Measurements from ENCODE around the gene UHRF1. TPM values are rescaled to one million over a fixed set of nuclear protein-coding genes. Genes with fewer than 3 reads are reported as not detected.

UHRF1 gene
- total RNA-seq, 1 experiment from 2014 or later: 109 TPM

DNA sequence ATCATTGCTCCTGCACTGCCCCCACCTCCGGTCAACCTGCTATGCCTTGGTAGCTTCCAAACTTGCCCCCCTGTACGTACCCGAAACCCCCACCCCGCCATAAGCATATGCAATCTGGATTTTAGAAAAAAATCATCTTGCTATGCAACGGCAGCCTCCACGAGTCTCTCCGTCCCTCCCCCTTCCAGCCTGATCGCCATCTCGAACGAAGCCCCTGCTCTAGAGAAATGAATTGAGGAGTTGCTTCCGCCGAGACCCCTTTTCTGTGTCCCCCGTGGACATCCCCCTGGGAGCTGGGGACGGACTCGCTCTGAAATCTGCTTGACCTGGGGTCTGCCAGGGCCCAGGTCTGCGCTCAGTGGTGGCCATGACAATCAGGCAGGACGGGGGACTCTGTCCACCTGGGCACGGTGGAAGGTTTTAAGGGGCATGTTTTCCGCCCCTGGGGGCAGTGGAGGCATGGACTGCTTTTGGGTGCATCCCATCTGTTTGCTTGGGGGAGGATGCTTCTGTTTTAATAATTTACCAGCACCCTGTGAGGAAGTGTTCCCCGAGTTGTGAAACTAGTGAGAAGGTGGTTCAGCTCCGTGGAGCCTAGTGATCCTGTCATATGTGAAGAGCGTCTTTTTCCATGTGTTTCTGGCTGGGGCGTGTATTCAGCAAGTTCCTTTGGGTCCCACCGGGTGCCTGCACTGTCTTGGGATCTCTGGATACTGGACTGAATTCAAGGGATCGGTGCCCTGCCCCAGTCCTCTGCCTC lies 60.7 kb downstream of the UHRF1 start (continued):
- TF ChIP-seq, protein P1, sequence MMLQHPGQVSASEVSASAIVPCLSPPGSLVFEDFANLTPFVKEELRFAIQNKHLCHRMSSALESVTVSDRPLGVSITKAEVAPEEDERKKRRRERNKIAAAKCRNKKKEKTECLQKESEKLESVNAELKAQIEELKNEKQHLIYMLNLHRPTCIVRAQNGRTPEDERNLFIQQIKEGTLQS (IDR thresholded peaks at IDR 0.05): no peak

DNA sequence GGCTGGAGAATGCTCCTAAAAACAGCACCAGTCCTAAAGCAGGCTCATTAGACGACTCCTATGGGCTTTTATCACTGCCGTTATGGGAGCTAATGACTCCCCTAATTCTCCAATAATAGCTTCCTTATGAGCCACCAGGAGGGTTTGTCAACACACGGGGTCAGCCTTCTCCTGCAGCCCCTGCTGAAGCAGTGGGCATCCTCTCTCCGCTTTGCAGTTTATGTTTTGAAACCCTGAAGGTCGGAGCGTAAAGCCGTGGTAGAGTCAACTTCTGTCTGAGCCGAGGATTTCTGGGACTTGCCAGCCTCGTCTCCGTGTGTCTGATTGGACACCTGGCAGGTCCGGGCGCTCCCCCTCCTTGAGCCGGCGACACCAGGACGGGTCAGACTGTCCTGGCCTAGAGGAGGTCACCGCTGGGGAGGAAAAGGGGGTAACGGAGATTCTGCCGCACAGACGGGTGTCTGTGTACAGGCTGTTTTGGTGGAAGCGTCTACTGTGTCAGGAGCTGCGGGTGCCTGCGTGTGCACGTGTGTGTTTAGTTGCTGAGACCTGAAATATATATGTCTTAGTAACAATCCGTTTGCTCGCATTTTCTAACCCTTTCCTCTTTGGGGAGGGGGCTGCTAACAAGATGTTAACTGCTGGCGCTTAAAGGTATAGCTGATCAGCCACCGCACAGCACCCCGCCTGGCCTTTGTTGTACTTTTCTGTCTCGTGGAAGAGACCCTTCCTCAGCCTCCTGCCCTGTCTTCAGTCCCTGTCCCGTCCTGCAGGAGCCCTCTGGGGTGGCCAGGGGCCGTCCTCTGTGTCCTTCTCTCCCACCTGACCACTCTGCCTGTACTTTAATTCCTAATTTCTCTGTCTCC lies 61.5 kb downstream of the UHRF1 start:
- Histone ChIP-seq H3K9me2 (ENCODE audit: insufficient read depth) (no peaks in the 10 kb centered on the region), H3K36me3 (ENCODE audit: control insufficient read depth in 1 of 2, insufficient read depth in 2 of 2, low read length in 2 of 2) (no peaks in the 10 kb centered on the region), H3K9me3 (ENCODE audit: control insufficient read depth in 1 of 2, insufficient read depth in 1 of 2, low read depth in 1 of 2, low read length in 2 of 2) (no peaks in the 10 kb centered on the region), H4K20me1 (ENCODE audit: insufficient read depth) (no peaks in the 10 kb centered on the region), H3K9ac (ENCODE audit: low read length) (peak overlapping the region; percentile 53), H3K27me3 (ENCODE audit: insufficient read depth, low read length) (no peaks in the 10 kb centered on the region), H2AFZ (ENCODE audit: low read depth, low read length, poor library complexity, severe bottlenecking) (no peak overlapping the region), H3K4me3 (replicated peaks in 1 of 2; ENCODE audit: low read depth in 1 of 2, low read length in 2 of 2) (peak overlapping the region; percentile 67 to 76), H3K4me2 (ENCODE audit: low read length) (peak overlapping the region; percentile 98), H3K4me1 (ENCODE audit: control insufficient read depth in 1 of 2, insufficient read depth in 2 of 2, low read length in 2 of 2) (peaks cover 47 to 73% of the 10 kb centered on the region in 2 experiments), H3K27ac (ENCODE audit: low read depth, low read length) (peak overlapping the region; percentile 8; the same call in 1 of the 2 replicates), H3K79me2 (ENCODE audit: insufficient read depth, low read length) (peaks cover 49% of the 10 kb centered on the region)
- DNase-seq (ENCODE audit: low read depth, low spot score) (no peak), ATAC-seq (no peak)
- no peak for TF ChIP-seq YY1 (IDR thresholded peaks at IDR 0.05; ENCODE audit: extremely low read depth, insufficient replicate concordance, low read depth, low read length)
- no peak for TF ChIP-seq POLR2A (IDR thresholded peaks at IDR 0.05; ENCODE audit: borderline replicate concordance, extremely low read depth, insufficient read depth, insufficient read length)
- RAD21 ChIA-PET (ENCODE audit: low non-redundant PET in 1 of 2, low total read pairs in 2 of 2, uncharacterized antibody in 2 of 2, unreplicated experiment in 2 of 2): no interaction called here
- CTCF ChIA-PET: interaction anchor here (0.9 to 2.9 kb wide), 4 partner anchors 31 to 100 kb away, joined by 3 to 7 read pairs (median 4); no protein-coding TSS in a partner anchor
- intact Hi-C loops (cut with micrococcal nuclease): loop anchor here (10.0 kb wide), 1 partner anchor 246 kb away; the partner anchor contains the start of gene DPP9
- POLR2A ChIA-PET: interaction anchor here (0.7 to 2.7 kb wide), 6 partner anchors 9 to 105 kb away, joined by 3 to 14 read pairs (median 4); no protein-coding TSS in a partner anchor
- no TSS peak for BruUV-seq (replicated peaks)
